Stimulated activated CD4-positive, alpha-beta T cell treated with anti-CD3 and anti-CD28 coated beads, TNF-alpha, amount 100 ng/mL, for 48 hours (primary cell): ENCODE measurements around the gene JAZF1.
"Not testable (repeated sequence)": the region's sequence is repeated elsewhere in the genome, so short reads cannot be mapped to it uniquely, and the experiment has no call there.

Experiments
- DNase-seq, 3 donors: peaks; one replicate each; pipeline ENCODE4 v3.0.0-alpha.2; 2020; ENCODE audit warnings: low read depth in 3 of 3

Gene JAZF1

GRCh38 chr7:27873981-27874957 lies 306.3 kb downstream of the JAZF1 start:
- DNase-seq = no peak

DNA sequence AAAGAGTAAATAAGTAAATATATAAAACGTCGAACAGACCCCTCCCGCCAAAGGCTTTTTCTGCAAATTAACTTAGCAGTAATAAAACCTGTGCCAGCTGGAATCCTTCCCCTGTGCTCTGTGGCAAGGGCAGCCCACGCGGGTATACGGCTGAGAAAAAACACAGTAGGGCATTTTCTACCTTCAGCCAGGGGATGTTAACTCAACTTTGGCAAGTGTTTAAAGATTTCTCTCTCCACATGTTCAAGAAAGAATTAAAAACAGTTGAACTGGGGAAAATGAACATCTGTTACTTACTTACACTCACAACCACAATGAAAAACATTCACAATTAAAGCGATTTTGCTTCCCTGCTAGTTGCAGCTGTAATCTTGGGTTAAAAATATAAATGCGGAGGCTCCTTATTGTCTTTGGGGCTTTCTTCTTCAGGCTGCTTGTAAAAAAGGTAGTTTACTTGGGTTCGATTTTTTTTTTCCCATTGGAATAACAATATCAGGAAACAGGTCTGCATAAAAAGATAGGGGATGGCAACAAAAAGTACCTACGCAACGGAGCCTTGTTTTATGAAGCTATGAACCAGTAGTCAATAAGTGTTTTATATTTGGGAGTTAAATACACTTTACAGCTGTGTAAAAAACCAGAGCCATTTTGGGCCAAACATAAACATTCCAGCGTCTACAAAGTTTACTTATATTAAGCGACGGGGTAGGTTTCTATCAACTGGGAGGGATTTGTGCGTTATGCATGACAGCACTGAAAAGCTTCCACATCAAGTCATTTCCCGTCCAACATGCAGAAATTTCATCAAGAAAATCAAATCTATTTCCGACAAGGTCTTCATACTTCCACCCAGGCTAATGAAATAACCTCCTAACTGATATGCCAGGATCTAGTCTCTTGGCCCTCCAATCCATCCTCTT lies 308.0 kb downstream of the JAZF1 start:
- no peak for DNase-seq

DNA sequence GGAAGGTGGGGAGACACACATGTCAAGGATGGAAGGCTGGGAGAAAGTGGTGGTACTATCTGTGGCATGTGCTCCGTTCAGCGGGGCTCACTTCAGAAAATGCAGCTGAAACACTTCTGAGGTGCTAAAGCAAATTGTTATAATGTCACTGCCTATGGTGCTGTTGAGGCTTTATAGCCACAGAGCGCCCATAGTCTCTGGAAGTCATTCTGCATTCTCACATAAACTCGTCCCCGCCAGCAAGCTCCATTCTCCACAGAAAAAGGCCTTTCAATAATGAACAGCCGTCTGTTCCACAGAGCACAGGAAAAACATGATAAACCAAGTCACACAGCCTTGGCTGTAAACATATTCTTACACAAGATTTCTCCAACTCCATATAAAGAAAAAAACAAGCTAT lies 308.7 kb downstream of the JAZF1 start:
- DNase-seq = no peak

- no peak for DNase-seq
Measured at GRCh38 chr7:27871086-27871485, 309.5 kb downstream of the JAZF1 start.

GRCh38 chr7:27870595-27870994 lies 310.0 kb downstream of the JAZF1 start:
- DNase-seq = no peak

GRCh38 chr7:27869056-27869455 lies 311.5 kb downstream of the JAZF1 start:
- no peak for DNase-seq

DNA sequence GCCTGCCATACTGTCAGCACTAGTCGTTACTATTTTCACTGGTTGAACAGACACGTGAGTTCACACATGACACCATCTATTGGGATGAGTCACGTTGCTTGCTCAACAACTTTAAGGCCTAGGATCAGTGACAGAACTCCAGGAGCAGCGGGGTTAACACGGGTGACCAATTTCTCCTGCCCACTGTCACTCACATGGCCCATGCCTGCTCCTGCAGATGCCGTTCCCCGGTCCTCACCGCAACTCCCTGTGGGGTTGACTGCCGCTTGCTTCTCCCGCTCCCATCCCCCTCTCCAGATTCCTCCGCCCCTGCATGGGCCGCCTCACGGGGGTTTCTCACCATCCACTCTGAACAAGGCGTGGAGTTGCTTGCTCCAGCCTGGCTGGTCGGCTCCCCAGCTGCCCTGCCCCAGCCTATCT lies 312.5 kb downstream of the JAZF1 start:
- DNase-seq = no peak

- DNase-seq = no peak
Measured at GRCh38 chr7:27866828-27867672, 313.5 kb downstream of the JAZF1 start.

GRCh38 chr7:27866256-27866655 lies 314.3 kb downstream of the JAZF1 start:
- no peak for DNase-seq

- no peak for DNase-seq
Measured at GRCh38 chr7:27863880-27864279, 316.7 kb downstream of the JAZF1 start.

DNA sequence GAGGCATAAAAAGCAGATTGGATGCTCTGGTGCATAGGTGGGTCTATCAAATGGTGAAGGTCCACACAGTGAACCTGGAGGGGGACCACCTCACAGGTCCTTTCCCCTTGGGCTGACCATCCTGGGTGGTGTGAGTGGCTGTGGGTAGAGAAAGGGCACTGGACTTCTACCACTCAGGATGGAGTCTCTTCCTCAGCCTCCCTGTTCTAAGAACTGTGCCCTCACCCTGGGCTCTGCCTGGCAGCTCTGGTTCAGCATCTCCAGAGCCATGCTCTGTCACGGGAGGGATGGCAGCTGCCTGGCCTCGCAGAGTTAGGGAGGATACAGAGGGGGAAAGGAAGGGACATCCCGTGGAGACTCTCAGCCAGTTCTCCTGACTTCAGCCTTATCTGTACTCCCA lies 318.8 kb downstream of the JAZF1 start:
- DNase-seq = no peak

DNA sequence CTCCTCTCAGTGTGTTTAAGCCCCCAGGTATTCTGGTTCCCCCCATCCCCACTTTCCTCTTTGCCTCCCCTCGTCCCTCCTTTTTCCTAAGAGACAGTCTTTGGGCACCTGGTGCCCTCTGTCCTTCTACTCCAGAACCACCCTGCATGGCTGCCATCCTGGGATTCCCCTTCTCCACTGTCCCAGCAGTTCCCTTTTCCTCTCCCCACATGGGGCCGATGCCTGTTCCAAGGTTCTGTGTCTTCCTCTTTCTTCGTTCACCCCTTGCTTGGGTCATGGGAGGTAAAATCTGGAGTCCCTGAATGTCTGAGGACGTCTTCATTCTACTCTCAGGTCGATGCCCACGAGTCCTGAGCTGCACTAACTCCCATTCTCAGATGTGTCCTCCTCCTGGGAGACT lies 319.8 kb downstream of the JAZF1 start:
- DNase-seq = no peak

DNA sequence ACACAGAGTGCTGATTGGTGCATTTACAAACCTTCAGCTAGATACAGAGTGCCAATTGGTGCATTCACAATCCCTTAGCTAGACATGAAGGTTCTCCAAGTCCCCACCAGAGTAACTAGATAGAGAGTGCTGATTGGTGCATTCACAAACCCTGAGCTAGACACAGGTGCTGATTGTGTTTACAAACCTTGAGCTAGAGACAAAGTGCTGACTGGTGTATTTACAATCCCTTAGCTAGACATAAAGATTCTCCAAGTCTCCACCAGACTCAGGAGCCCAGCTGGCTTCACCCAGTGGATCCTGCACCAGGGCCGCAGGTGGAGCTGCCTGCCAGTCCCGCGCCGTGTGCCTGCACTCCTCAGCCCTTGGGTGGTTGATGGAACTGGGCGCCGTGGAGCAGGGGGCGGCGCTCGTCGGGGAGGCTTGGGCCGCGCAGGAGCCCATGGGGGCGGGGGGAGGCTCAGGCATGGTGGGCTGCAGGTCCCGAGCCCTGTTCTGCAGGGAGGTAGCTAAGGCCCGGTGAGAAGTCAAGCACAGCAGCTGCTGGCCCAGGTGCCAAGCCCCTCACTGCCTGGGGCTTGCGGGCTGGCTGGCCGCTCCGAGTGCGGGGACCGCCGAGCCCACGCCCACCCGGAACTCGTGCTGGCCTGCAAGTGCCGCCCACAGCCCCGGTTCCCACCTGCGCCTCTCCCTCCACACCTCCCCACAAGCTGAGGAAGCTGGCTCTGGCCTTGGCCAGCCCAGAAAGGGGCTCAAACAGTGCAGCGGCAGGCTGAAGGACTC lies 323.7 kb downstream of the JAZF1 start:
- DNase-seq = not testable (repeated sequence)

DNA sequence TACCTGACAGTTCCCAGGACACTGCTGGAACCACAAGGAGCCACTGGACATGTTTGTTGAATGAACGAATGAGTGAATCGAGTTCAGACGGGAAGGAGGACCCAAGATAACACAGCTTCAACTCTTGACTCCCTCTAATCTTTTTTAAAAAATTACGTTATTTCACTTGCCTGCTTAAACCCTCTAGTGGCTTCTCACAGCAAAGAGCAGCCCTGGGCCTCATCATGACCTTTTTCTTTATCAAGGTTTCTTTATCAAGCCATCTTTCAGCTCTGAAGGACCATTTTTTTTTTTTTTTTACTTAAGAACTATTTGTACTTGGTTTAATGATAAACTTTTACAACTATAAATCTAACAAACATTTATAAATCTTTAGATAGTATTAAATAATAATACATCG lies 330.1 kb downstream of the JAZF1 start:
- no peak for DNase-seq

DNA sequence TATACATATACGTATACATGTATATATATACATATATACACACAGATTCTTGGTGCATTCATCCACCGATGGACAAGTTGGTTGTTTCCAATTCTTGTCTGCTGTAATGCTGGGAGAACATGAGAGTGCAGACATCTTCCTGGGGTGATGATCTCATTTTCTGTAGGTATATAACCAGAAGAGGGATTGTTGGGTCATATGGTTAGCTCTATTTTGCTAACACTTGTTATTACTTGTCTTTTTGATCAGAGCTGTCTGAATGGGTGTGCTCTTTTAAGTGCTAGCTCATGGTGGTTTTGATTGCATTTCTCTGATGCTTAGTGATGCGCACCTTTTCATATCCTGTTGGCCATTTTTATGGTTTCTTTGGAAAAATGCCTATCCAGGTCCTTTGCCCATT lies 334.2 kb downstream of the JAZF1 start:
- DNase-seq = no peak

DNA sequence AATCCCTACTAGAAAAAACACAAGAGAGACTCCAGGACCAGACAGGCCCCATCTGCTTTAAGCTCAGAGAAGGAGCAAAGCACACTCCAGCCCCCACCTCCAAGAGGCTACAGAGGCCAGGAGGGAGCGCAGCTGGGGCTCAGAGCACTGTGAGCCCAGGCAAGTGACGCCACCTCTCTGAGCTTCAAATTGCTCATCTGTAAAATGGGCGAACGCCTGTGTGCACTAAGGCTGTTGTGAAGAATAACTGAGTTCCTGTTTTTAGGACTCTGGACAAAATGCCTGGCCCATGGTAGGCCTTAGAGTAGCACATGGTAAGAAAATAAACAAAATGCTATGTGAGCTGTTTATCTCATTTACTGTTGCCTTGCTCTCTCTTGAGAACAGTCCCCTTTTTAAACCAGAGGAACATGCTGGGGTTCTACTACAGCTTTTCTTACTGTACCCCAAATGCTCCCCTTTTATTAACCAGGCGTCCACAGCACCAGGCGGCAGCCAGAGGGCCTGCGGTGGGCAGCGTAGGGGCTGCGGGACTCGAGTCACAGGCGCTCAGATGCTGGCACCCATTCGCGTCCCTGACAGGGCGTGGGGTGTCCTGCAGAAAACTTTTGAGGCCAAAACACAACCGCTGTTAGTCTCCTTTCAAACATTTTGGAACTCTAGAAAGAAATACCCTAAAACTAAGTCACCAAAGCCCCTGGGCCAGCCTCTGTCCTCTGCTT lies 336.9 kb downstream of the JAZF1 start:
- no peak for DNase-seq

DNA sequence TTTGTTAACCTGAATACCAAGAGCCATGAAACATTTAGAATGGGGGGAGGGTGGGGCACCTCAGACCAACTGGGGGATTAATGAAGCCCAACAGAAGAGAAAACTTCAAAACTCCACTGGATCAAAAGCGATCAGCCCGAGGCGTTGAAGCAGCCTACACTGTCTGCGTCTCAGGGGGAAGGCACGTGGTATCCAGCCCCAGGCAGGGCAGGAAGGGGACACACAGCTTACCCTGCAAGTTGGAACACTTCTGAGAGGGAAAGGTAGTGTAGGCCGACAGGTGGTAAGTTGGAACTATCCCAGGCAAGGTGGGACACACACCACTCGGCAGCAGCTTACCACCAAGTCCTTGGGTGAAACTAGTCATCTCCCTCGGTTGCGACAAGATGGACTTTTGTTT lies 337.7 kb downstream of the JAZF1 start:
- DNase-seq = no peak

DNA sequence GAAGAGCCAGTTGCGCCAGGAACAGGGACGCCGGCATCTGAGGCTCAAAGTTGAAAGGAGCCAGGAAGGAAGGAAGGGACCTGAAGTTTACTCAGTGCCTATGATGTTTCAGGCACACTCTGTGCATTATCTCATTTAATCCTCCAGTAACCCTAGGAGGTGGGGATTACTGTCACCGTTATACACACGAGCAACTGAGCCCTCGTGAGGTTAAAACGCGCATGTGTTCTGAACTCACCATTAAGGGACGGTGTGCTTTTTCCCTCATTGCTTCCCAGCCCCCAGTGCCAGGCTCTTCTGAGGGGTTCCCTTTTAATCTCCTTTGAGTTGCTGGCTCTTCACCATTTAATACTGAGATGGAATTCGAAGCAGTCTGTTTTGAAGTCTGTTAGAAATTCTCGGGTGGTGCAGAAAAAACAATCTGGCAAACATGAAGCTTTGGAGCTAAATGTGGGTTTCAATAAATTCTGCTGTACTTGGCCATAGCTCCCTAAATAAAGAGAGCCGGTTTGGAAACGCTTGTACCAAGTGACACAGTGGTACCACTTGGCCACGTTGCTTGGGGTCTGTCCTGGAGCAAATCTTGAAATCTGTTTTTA lies 338.4 kb downstream of the JAZF1 start:
- no peak for DNase-seq

DNA sequence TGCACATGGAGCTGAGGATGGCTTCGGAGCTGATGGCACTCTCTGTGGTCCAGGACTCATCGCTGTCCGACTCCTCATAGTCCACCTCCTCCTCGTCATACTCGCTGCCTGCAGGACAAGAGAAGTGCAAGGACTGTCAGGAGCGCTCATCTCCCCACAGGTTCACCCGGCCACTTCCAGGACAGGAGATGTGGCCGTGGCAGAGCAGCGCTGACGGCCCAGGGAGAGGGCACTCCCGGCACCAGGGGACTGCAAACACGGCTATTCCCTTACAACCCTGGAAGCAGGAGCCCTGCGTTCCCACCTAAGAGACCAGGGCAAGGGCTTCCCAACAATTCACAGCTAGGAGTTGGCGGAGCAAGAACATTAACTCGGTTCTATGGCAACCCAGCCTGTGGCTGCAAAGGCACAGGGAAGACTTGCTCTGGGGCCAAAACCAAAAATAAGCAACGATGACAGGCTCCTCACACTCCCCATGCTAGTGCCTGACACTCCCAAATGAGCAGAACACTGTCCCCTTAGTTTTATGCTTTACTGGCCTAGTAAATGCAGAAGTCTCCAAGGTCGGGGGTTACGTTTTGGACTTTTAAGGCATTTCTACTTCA lies 339.7 kb downstream of the JAZF1 start:
- DNase-seq = no peak
